Activated naive CD8-positive, alpha-beta T cell treated with anti-CD3 and anti-CD28 coated beads, Interleukin-2, amount 50 U/mL, for 16 hours (primary cell): Measurements from ENCODE around the gene BAZ2A.
A peak's percentile ranks its signal among the peaks of the same experiment; 100 is the strongest.
"Not testable (repeated sequence)": the region's sequence is repeated elsewhere in the genome, so short reads cannot be mapped to it uniquely, and the experiment has no call there.

Experiments used
- DNase-seq: peaks from one replicate; pipeline ENCODE4 v3.0.0-alpha.2; 2020; ENCODE audit warnings: low read depth, low spot score

Gene BAZ2A

GRCh38 chr12:56599041-56599440 lies 31.1 kb downstream of the BAZ2A start:
- no peak for DNase-seq

DNA sequence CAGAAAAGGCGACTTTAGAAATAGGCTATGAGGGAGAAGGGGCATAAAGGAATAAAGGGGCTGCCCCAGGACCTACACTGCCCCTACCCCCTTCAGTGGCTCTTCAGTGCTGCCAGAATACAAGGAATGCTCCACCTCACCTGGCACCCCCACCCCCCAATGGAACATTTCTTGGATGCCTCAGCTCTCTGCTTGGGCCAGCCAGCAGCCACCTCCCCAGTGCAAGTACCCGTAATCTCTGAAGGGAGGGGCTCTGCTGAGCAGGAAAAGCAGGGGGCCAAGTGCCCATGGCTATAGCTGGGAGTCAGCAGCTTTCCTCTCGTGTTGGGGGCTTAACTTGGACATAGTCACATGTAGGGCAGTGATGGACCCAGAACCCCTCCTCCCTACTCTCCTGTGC lies 33.3 kb downstream of the BAZ2A start:
- DNase-seq: no peak

GRCh38 chr12:56593909-56594621 lies 36.1 kb downstream of the BAZ2A start:
- DNase-seq: peak; percentile 33

DNA sequence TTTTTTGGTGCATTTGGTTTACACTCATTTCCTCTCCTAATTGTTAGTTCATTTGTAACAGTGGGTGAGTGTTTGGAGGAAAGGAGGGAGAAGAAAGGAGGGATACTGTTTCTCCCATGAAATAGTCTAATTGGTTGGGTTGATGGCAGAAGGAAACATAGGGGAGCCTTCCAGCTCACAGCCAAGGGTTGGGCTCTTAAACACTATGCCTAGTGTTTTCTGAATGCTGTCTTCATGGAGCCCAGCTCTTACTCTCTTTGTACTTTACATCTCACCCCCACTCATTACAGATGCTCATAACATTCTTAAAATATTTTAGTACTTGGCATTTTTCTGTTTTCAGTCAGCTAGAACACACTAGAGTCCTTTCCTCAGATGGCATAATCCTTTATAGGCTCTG lies 38.2 kb downstream of the BAZ2A start:
- DNase-seq: no peak

DNA sequence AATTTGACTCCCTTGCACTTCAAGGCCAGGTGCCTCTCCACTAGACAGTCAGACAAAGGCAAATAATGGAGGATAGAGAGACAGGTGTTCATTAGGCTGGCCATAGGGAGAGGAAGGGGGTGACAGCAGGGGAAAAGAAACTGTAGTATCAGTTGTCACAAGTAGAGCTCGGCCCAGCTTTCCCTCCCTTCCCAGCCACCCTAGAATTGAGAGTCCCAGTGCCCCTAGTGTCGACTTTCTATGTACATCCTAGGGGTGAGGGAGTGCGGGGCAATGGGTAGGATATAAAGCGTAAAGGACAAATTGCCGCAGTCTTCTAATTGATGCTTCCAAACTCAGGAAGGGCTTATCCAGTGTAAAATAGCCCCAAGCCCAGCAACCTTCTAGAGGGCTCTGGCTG lies 39.0 kb downstream of the BAZ2A start:
- DNase-seq: no peak

- no peak for DNase-seq
These were observed 39.8 kb downstream of the BAZ2A start for GRCh38 chr12:56590237-56590830.

DNA sequence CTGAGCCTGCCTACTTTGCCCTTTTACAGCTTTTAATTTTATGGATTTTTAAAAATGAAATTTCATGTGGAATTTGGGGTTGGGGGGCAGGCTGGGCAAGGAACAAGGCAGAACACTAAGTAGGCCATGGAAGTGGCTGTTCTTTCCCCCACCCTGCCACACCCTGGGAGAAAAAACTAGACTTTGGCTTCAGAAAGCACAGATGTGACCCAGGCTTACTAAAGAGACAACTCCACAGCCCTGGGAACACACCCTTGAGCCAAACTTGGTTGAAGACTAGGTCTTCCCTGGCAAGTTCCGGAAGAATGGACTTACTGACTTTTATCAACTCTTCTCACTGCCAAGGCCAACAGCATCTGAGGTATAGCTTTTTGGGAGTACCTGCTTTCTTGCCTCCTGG lies 40.3 kb downstream of the BAZ2A start:
- DNase-seq: no peak

GRCh38 chr12:56585098-56585497 lies 45.0 kb downstream of the BAZ2A start:
- no peak for DNase-seq

DNA sequence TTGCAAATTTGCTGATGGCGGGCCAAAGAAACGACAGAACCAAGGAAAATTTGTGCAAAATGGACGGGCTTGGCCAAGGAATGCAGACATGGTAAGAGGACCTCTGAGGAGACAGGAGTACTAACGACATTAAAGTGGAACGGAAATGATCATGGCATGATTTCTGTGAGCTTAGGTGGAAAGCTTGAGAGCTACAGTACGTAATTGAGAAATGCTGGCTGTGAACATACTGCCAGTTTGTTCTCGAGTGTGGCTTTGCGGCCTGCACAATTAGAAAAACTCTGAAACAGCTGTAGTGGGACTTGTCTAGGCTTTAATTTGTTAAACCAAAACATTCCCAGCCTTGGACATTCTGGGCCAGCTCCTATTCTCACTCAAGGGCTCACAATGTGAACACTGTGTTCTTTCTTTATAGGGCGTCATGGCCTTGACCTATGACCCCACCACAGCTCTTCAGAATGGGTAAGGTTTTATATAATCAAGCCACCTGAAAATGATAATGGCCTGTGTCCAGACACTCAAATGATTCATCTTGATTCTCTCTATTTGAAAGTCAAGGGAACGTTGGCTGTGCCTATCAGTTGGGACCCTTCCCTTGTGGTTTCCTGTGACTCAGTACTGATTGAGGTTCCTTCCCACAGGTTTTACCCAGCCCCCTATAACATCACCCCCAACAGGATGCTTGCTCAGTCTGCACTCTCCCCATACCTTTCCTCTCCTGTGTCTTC lies 48.5 kb downstream of the BAZ2A start:
- no peak for DNase-seq

GRCh38 chr12:56578983-56579546 lies 51.1 kb downstream of the BAZ2A start:
- DNase-seq: no peak

- not testable (repeated sequence) for DNase-seq
These were observed 52.9 kb downstream of the BAZ2A start for GRCh38 chr12:56577248-56577647.

- no peak for DNase-seq
These were observed 55.9 kb downstream of the BAZ2A start for GRCh38 chr12:56574210-56574609.

DNA sequence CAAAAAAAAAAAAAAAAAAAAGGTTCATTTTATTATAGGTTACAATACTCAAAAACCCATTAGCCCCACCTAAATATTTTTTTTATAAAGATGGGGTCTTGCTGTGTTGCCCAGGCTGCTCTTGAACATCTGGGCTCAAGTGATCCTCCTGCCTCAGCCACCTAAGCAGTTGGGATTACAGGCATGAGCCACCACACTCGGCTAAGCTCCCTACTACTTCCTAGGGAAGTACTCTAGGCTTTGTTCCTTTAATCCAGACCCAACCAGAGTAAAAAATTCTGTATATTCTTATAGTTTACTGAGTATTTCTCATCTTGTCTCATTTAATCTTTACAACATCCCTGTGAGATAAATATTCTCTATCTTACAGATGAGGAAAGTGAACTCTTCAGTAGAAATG lies 57.8 kb downstream of the BAZ2A start:
- DNase-seq: no peak

DNA sequence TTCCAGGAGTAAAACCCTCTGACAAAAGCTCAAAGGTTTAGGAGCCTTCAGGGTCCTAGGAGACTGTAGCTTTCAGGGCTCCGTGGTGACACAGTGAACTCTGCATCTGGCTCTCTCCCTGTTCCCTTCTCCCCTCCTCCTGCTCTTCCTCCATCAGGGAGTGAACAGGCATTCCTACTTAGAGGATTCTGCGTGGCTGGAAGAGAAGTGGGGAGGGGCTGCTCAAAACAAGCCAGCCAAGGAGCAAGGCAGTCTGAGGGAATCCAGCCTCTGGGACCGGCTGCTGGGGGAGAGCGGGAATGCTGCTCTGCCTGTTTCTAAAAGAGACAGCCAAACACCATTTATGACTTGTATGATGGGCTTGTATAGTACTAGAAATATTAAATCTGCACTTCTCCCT lies 59.0 kb downstream of the BAZ2A start:
- no peak for DNase-seq

GRCh38 chr12:56568146-56568545 lies 62.0 kb downstream of the BAZ2A start:
- DNase-seq: no peak

GRCh38 chr12:56565510-56566101 lies 64.5 kb downstream of the BAZ2A start:
- DNase-seq: no peak

- DNase-seq: no peak
These were observed 79.1 kb downstream of the BAZ2A start for GRCh38 chr12:56551070-56551469.

- DNase-seq: no peak
These were observed 83.4 kb downstream of the BAZ2A start for GRCh38 chr12:56546680-56547079.
